K562 (cell line): ENCODE data around the gene C22orf39. TPM values are rescaled to one million over a fixed set of nuclear protein-coding genes. Genes with fewer than 3 reads are reported as not detected.

Experiments used
- ATAC-seq: fragments of 200-7000 bp; cut with Tn5 transposase; 3 replicates; pipeline ENCODE4 v1.9.1; 2020; ENCODE audit warnings: moderate library complexity
- Bru-seq: library from RNA; stranded (reverse); fragments of 400-500 nt; gene quantifications from one replicate; lab custom pipeline; 2021; lab: Mats Ljungman, UMichigan
- BruChase-seq, 2 experiments: library from RNA; stranded (reverse); fragments of 400-500 nt; gene quantifications; one replicate each; lab custom pipeline; 2021; lab: Mats Ljungman, UMichigan
- BruUV-seq: library from RNA; stranded (reverse); fragments of 400-500 nt; replicated peaks from 2 replicates; lab custom pipeline; 2021; lab: Mats Ljungman, UMichigan
- CTCF ChIA-PET: fragments of 300-600 bp; formaldehyde crosslinking; extraction: SDS; loops from one replicate; lab custom pipeline; 2021; ENCODE audit warnings: low intra/inter-chr PET ratio; lab: Yijun Ruan, JAX
- POLR2A ChIA-PET: fragments of 300-600, 350-650 bp; sonication (Branson Sonifier 250); formaldehyde crosslinking; extraction: SDS; loops from one replicate; lab custom pipeline; 2021; ENCODE audit warnings: antibody characterized with exemption, inconsistent platforms; lab: Yijun Ruan, JAX
- DNase-seq, 4 experiments: peaks; one replicate each; pipeline versions ENCODE4 v3.0.0 to v3.0.0-alpha.2; 2011 to 2018; ENCODE audit warnings: low spot score in 3 of 4, mixed read lengths in 3 of 4; ENCODE audit errors: extremely low read depth in 1 of 4
- FAIRE-seq: peaks from 2 replicates; lab custom pipeline; 2011; peaks lifted over from hg19 to GRCh38; lab: Jason Lieb, UNC
- H2AFZ ChIP-seq: 2 replicates; pipeline ENCODE4 v1.6.0; 2011; ENCODE audit warnings: low read depth, low read length, control low read depth, inconsistent platforms
- H3K27ac ChIP-seq: fragments of 200-600 bp; 3 replicates; pipeline ENCODE4 v1.8.0; 2011; ENCODE audit warnings: low read depth, mild to moderate bottlenecking, control low read depth, inconsistent platforms, low read length, moderate library complexity, mixed read lengths; ENCODE audit errors: extremely low read depth
- H3K27me3 ChIP-seq, 2 experiments: fragments of 300-600 bp in 1 of 2; 2 replicates in 1 of 2; 3 replicates in 1 of 2; pipeline versions ENCODE4 v1.6.0 to v1.8.0; 2011; ENCODE audit warnings: inconsistent platforms in 2 of 2, low read length in 2 of 2, mild to moderate bottlenecking in 1 of 2, mixed read lengths in 1 of 2, moderate library complexity in 1 of 2; ENCODE audit not compliant: control insufficient read depth in 2 of 2, insufficient read depth in 2 of 2
- H3K36me3 ChIP-seq: fragments of 300-600 bp; 3 replicates; pipeline ENCODE4 v1.8.0; 2011; ENCODE audit warnings: mild to moderate bottlenecking, low read length, inconsistent platforms; ENCODE audit not compliant: control insufficient read depth, insufficient read depth
- H3K4me1 ChIP-seq, 2 experiments: fragments of 200-600 bp in 1 of 2; replicated peaks in 1 of 2; 2 replicates in 1 of 2; 3 replicates in 1 of 2; pipeline versions ENCODE4 v1.5.1 to v1.8.0; 2011; ENCODE audit warnings: inconsistent platforms in 2 of 2, low read length in 2 of 2, mild to moderate bottlenecking in 1 of 2, mixed read lengths in 1 of 2, moderate library complexity in 1 of 2; ENCODE audit not compliant: control insufficient read depth in 2 of 2, insufficient read depth in 2 of 2
- H3K4me2 ChIP-seq: 2 replicates; pipeline ENCODE4 v1.6.1; 2011; ENCODE audit warnings: low read length, control low read depth, inconsistent platforms, mixed read lengths; ENCODE audit not compliant: insufficient read depth
- H3K4me3 ChIP-seq: fragments of 200-600 bp; sonication (generic), shearing (Covaris generic); 2 replicates; pipeline ENCODE4 v1.5.1; 2016; ENCODE audit warnings: control low read depth, inconsistent platforms
- H3K79me2 ChIP-seq: fragments of 200-600 bp; 3 replicates; pipeline ENCODE4 v1.8.0; 2011; ENCODE audit warnings: low read length, inconsistent platforms; ENCODE audit not compliant: control insufficient read depth, insufficient read depth
- H3K9ac ChIP-seq, 2 experiments: 2 replicates each; pipeline versions ENCODE4 v1.6.0 to v1.6.1; 2011; ENCODE audit warnings: low read depth in 2 of 2, low read length in 2 of 2, control low read depth in 1 of 2, inconsistent platforms in 1 of 2, mild to moderate bottlenecking in 1 of 2, mixed read lengths in 1 of 2; ENCODE audit not compliant: insufficient read depth in 1 of 2
- H3K9me1 ChIP-seq: one replicate; pipeline ENCODE4 v1.6.0; 2011; ENCODE audit warnings: inconsistent platforms, mild to moderate bottlenecking, low read length, moderate library complexity; ENCODE audit not compliant: control insufficient read depth, insufficient read depth
- H3K9me3 ChIP-seq: replicated peaks from 2 replicates; pipeline ENCODE4 v1.5.1; 2011; ENCODE audit warnings: low read depth, low read length, inconsistent platforms; ENCODE audit not compliant: control insufficient read depth, insufficient read depth
- H4K20me1 ChIP-seq: replicated peaks from 2 replicates; pipeline ENCODE4 v1.6.1; 2011; ENCODE audit warnings: low read length, inconsistent platforms, mixed read lengths; ENCODE audit not compliant: control insufficient read depth, insufficient read depth
- CHD4 ChIP-seq: fragments of 200-600 bp; sonication (generic); IDR thresholded peaks from 3 replicates; pipeline ENCODE4 v1.6.1; 2012; ENCODE audit warnings: low read depth, mild to moderate bottlenecking, mixed read lengths, low read length, inconsistent platforms; ENCODE audit not compliant: insufficient read depth, insufficient replicate concordance, poor library complexity, severe bottlenecking
- ETV5 ChIP-seq: sonication (generic); formaldehyde crosslinking; IDR thresholded peaks from 2 replicates; pipeline ENCODE4 v1.4.0; 2020; ENCODE audit warnings: low read depth, mild to moderate bottlenecking, missing genetic modification reagents
- GATA2 ChIP-seq: sonication (generic); formaldehyde crosslinking; IDR thresholded peaks from 2 replicates; pipeline ENCODE4 v1.4.0; 2020; ENCODE audit warnings: mild to moderate bottlenecking, missing genetic modification reagents
- GTF2F1 ChIP-seq: IDR thresholded peaks from 2 replicates; pipeline ENCODE4 v1.6.1; 2011; ENCODE audit warnings: low read depth, low read length, improper control_type of control experiment
- NFE2 ChIP-seq: IDR thresholded peaks from 2 replicates; pipeline ENCODE4 v1.6.1; 2014; ENCODE audit warnings: antibody characterized with exemption, low read depth
- RCOR1 ChIP-seq, 2 experiments: IDR thresholded peaks; 2 replicates each; pipeline ENCODE4 v1.6.1; 2012; ENCODE audit warnings: low read depth in 2 of 2, low read length in 2 of 2, borderline replicate concordance in 1 of 2, improper control_type of control experiment in 1 of 2
- WGBS: fragments of 100-300 bp; shearing (Covaris generic); methylation state at CpG from one replicate; pipeline ENCODE4 v1.1.6; 2016; ENCODE audit warnings: low coverage, mixed read lengths; ENCODE audit not compliant: insufficient coverage; ENCODE audit errors: missing lambda C conversion rate; 5-methylcytosine and 5-hydroxymethylcytosine counted together
- in situ Hi-C: fragments of 300-500 bp; cut with MboI; formaldehyde crosslinking; loops from 4 replicates; pipeline ENCODE4 v1.15.0; 2018; ENCODE audit warnings: inconsistent platforms, mixed read lengths
- intact Hi-C: fragments of 100-400 bp; cut with micrococcal nuclease; formaldehyde crosslinking; loops from 2 replicates; pipeline ENCODE4 v1.14.2; 2022
- long read RNA-seq, 3 experiments: library from polyadenylated mRNA in 2 of 3; library from RNA in 1 of 3; unstranded in 2 of 3; stranded (forward) in 1 of 3; transcript quantifications; one replicate each; pipeline ENCODE4 v2.0.0, GENCODE V29; 2019 to 2022
- polyA minus RNA-seq, 3 experiments: library from RNA; depleted of rRNA, polyadenylated mRNA; stranded (reverse); fragments of >200 nt; gene quantifications; 2 replicates each; pipeline ENCODE4 v1.2.3, GENCODE V29; 2011
- polyA plus RNA-seq, 8 experiments: library from polyadenylated mRNA; depleted of rRNA in 4 of 8; stranded (reverse) in 5 of 8; unstranded in 3 of 8; fragments of >200 nt; fragmentation: Nextera tagmentation in 2 of 8; fragmentation: Illumina TruSeq in 1 of 8; extraction: Ambion mirVana in 2 of 8; extraction: Trizol in 1 of 8; gene quantifications; 2 replicates each; pipeline versions ENCODE4 v1.2.1 to v1.2.3, GENCODE V29; 2011 to 2014; ENCODE audit warnings: inconsistent platforms in 1 of 8, missing spikeins in 1 of 8
- total RNA-seq, 7 experiments: library from RNA; depleted of rRNA in 6 of 7; stranded (reverse); fragments of >200 nt in 6 of 7; fragmentation: Illumina TruSeq in 2 of 7; extraction: Trizol in 2 of 7; gene quantifications; 2 replicates each; pipeline versions ENCODE4 v1.2.1 to v1.2.3, GENCODE V29; 2011 to 2021; ENCODE audit warnings: low replicate concordance in 1 of 7
- TF ChIP-seq, protein P1 (sequence below): fragments of 250-450 bp; sonication (Bioruptor Pico); IDR thresholded peaks from 2 replicates; pipeline ENCODE4 v1.4.0; 2020; ENCODE audit warnings: mild to moderate bottlenecking

Gene C22orf39, protein sequence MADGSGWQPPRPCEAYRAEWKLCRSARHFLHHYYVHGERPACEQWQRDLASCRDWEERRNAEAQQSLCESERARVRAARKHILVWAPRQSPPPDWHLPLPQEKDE
- total RNA-seq (2011; cell fraction: chromatin; rRNA removed; ENCODE audit: low replicate concordance) = 119 and 122 TPM in 2 replicates
- total RNA-seq (2011; cell fraction: nucleolus; rRNA removed) = 71.8 and 76.0 TPM in 2 replicates
- total RNA-seq (2011; cell fraction: nucleoplasm; rRNA removed) = 107 and 142 TPM in 2 replicates
- 94.7 and 124 TPM in 2 replicates for total RNA-seq (2014; rRNA removed)
- total RNA-seq (2014; rRNA removed; fragmentation: Illumina TruSeq; extraction: Trizol) = 57.2 and 59.5 TPM in 2 replicates
- total RNA-seq (2015; rRNA removed; fragmentation: Illumina TruSeq; extraction: Trizol) = 61.3 and 63.2 TPM in 2 replicates
- 66.8 and 68.0 TPM in 2 replicates for total RNA-seq (2021)
- 139 and 244 TPM in 2 replicates for polyA plus RNA-seq (2011; rRNA removed)
- 164 and 257 TPM in 2 replicates for polyA plus RNA-seq (2011; cell fraction: cytosol; rRNA removed)
- 71.0 and 99.7 TPM in 2 replicates for polyA plus RNA-seq (2011; cell fraction: nucleus; rRNA removed)
- polyA plus RNA-seq (2012) = 87.8 and 120 TPM in 2 replicates
- polyA plus RNA-seq (2014; fragmentation: Illumina TruSeq; extraction: Trizol) = 68.6 and 73.5 TPM in 2 replicates
- 10 to 100 TPM; 20.4 to 25.9 TPM for polyA plus RNA-seq (2014; fragmentation: Nextera tagmentation; extraction: Ambion mirVana)
- 112 and 121 TPM in 2 replicates for polyA plus RNA-seq (2014; rRNA removed)
- 116 and 185 TPM in 2 replicates for polyA minus RNA-seq (2011; rRNA and poly(A)+ RNA removed)
- 49.4 and 80.5 TPM in 2 replicates for polyA minus RNA-seq (2011; cell fraction: cytosol; rRNA and poly(A)+ RNA removed)
- 24.9 and 58.9 TPM in 2 replicates for polyA minus RNA-seq (2011; cell fraction: nucleus; rRNA and poly(A)+ RNA removed)
- percentile 98 among the genes with signal in this experiment for Bru-seq, nascent RNA
- BruChase-seq, experiment 1, labeled RNA remaining after a 2-hour chase = percentile 98 among the genes with signal in this experiment
- BruChase-seq, experiment 2, labeled RNA remaining after a 6-hour chase = percentile 97 among the genes with signal in this experiment
- long read RNA-seq, experiment 1, transcript C22orf39-202 (3 exons, 3,350 nt) = major isoform, 132 of 391 reads
- long read RNA-seq, experiment 1, transcript C22orf39-203 (3 exons, 1,005 nt) = minor isoform, 87 of 391 reads
- long read RNA-seq, experiment 1, partial matches to known transcripts = 110 of 391 reads
- long read RNA-seq, experiment 1, other reads (novel, unspliced or antisense) = 62 of 391 reads
- long read RNA-seq, experiment 2, transcript C22orf39-202 (3 exons, 3,350 nt) = minor isoform, 14 of 112 reads
- long read RNA-seq, experiment 2, transcript C22orf39-203 (3 exons, 1,005 nt) = major isoform, 31 of 112 reads
- long read RNA-seq, experiment 2, partial matches to known transcripts = 27 of 112 reads
- long read RNA-seq, experiment 2, other reads (novel, unspliced or antisense) = 40 of 112 reads
- long read RNA-seq, experiment 3, transcript C22orf39-202 (3 exons, 3,350 nt) = minor isoform, 43 of 113 reads
- long read RNA-seq, experiment 3, transcript C22orf39-203 (3 exons, 1,005 nt) = major isoform, 55 of 113 reads
- long read RNA-seq, experiment 3, partial matches to known transcripts = 6 of 113 reads
- long read RNA-seq, experiment 3, other reads (novel, unspliced or antisense) = 9 of 113 reads

DNA sequence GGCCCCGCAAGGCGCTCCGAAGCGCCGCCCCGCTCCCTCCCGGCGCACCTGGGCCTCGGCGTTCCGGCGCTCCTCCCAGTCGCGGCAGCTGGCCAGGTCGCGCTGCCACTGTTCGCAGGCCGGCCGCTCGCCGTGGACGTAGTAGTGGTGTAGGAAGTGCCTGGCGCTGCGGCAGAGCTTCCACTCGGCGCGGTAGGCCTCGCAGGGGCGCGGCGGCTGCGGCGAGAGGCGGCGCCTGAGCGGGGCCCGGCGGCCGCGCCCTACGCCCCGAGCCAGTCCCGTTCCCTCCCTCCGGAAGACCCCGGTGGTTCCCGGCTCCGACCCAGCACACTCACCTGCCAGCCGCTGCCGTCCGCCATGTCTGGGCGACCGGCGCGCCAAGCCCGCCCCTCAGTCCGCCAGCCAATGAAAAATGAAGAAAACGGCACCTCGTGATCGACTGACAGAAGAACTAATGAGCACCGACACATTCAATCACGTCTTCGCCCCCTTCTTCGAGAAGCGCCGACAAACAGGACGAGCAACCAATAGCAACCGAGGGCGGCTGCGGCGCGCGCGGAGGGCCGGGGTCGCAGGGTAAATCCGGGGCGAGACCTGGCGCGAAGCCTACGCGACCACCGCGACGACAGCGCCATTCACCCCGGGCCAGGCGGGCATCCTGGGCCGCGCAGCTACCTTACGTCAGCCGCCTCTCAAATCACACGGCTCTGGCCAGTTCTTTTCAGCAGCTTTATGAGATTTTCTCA is at the start of gene C22orf39:
C22orf39 (minus strand) TSS at position 382 of the 746 bp plus-strand sequence; CDS start at position 359, 23 bp downstream.
- CTCF ChIA-PET = interaction anchor here (0.7 kb wide), 1 partner anchor 308 kb away, joined by 4 read pairs; no protein-coding TSS in a partner anchor
- POLR2A ChIA-PET = interaction anchor here (0.5 to 11.7 kb wide), 22 partner anchors 8 to 1391 kb away, joined by 3 to 284 read pairs (median 4); partner anchors contain the start of genes CDC45, HIRA, MRPL40 and UFD1
- in situ Hi-C loops (no loop called here), intact Hi-C loops (loop anchor here (1.0 to 10.0 kb wide), 7 partner anchors 15 to 229 kb away; partner anchors contain the start of genes CDC45, MRPL40 and UFD1)
- peak within 1 kb of the TSS; percentile 97 for H3K4me2 ChIP-seq
- H3K4me3 ChIP-seq = peak within 1 kb of the TSS; percentile 73
- H3K9me1 ChIP-seq = no peaks in the 10 kb centered on the region
- DNase-seq (peak; percentile 99 to 100 (median 100)), FAIRE-seq (peak; percentile 84), ATAC-seq (peak; percentile 95)
- peaks cover 27 to 38% of the 10 kb centered on the region in 2 experiments for H3K4me1 ChIP-seq
- peaks cover 26% of the 10 kb centered on the region for H4K20me1 ChIP-seq
- H3K27ac ChIP-seq = peak within 1 kb of the TSS; percentile 86
- H3K79me2 ChIP-seq = peaks cover 57% of the 10 kb centered on the region
- peak within 1 kb of the TSS; percentile 89 to 97 for H3K9ac ChIP-seq
- 9% methylated on average over 92 of the region's 92 CpGs for WGBS
- no peaks in the 10 kb centered on the region for H3K27me3 ChIP-seq
- peaks cover 85% of the 10 kb centered on the region for H3K36me3 ChIP-seq
- no peaks in the 10 kb centered on the region for H3K9me3 ChIP-seq
- H2AFZ ChIP-seq = peak within 1 kb of the TSS; percentile 94
- no TSS peak for BruUV-seq
- TF ChIP-seq CHD4 (peak; percentile 68), ETV5 (CRISPR knock-in tag) (no peak), GTF2F1 (peak; percentile 79), GATA2 (CRISPR knock-in tag) (no peak), NFE2 (no peak), RCOR1 (IDR thresholded peaks at IDR 0.05; ENCODE audit: borderline replicate concordance in 1 of 2, low read depth in 2 of 2, low read length in 2 of 2) (peak; percentile 36 to 86; a peak in 3 of 4 replicates)
- TF ChIP-seq, protein P1, sequence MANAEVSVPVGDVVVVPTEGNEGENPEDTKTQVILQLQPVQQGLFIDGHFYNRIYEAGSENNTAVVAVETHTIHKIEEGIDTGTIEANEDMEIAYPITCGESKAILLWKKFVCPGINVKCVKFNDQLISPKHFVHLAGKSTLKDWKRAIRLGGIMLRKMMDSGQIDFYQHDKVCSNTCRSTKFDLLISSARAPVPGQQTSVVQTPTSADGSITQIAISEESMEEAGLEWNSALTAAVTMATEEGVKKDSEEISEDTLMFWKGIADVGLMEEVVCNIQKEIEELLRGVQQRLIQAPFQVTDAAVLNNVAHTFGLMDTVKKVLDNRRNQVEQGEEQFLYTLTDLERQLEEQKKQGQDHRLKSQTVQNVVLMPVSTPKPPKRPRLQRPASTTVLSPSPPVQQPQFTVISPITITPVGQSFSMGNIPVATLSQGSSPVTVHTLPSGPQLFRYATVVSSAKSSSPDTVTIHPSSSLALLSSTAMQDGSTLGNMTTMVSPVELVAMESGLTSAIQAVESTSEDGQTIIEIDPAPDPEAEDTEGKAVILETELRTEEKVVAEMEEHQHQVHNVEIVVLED (CRISPR knock-in tag) = peak; percentile 67
